COR-L47 (cell line): ENCODE data around the gene KSR2.
"Not testable (repeated sequence)": the region's sequence is repeated elsewhere in the genome, so short reads cannot be mapped to it uniquely, and the experiment has no call there.

Experiments
- DNase-seq: peaks from one replicate; lab custom pipeline; 2025; lab: John Stamatoyannopoulos, UW

The KSR2 gene

GRCh38 chr12:117750657-117751056, 218.1 kb downstream of the KSR2 start:
- DNase-seq, result no peak

GRCh38 chr12:117749431-117749830, 219.4 kb downstream of the KSR2 start:
- no peak for DNase-seq

DNA sequence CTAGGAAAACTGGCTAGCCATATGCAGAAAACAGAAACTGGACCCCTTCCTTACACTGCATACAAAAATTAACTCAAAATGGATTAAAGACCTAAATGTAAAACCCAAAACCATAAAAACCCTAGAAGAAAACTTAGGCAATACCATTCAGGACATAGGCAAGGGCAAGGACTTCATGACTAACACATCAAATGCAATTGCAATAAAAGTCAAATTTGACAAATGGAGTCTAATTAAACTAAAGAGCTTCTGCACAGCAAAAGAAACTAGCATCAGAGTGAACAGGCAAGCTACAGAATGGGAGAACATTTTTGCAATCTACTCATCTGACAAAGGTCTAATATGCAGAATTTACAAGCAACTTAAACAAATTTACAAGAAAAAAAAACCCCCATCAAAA, 222.4 kb downstream of the KSR2 start:
- DNase-seq, result not testable (repeated sequence)

- DNase-seq, result no peak
These were observed 224.4 kb downstream of the KSR2 start for GRCh38 chr12:117744418-117744817.

DNA sequence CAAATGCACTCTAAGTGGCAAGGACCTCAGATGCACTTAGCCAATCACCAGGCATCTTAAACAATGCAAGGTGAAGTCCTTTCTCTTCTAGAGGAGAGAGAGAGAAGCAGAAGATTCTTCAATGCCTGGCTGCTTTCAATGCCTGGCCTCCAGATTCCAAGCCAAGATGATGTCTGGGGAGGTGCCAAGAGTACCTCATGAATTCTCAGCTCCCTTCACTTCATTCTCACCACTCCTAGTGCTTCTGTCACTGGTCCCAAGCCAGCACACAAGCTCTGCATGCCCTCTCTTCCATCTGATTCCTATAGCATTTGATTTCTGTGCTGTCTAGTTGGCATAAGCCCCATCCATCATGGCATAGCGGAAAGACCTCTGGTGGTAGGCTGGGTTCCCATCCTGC, 225.0 kb downstream of the KSR2 start:
- DNase-seq, result no peak

GRCh38 chr12:117742721-117743120, 226.1 kb downstream of the KSR2 start:
- no peak for DNase-seq

DNA sequence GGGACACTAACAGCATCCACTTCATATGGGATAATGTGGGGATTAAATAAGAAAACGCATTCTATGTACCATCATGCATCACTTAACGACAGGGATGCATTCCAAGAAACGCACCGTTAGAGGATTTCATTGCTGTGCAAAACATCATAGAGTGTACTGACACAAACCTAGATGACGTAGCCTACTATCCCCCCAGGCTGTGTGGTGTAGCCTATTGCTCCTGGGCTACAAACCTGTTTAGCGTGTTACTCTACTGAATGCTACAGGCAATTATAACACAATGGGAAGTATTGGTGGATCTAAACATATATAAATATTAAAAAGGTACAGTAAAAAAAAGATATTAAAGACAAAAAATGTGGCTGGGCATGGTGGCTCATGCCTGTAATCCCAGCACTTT, 230.6 kb downstream of the KSR2 start:
- DNase-seq, result no peak

GRCh38 chr12:117733549-117733805, 235.3 kb downstream of the KSR2 start:
- DNase-seq, result no peak

GRCh38 chr12:117732761-117733548, 235.8 kb downstream of the KSR2 start:
- no peak for DNase-seq

DNA sequence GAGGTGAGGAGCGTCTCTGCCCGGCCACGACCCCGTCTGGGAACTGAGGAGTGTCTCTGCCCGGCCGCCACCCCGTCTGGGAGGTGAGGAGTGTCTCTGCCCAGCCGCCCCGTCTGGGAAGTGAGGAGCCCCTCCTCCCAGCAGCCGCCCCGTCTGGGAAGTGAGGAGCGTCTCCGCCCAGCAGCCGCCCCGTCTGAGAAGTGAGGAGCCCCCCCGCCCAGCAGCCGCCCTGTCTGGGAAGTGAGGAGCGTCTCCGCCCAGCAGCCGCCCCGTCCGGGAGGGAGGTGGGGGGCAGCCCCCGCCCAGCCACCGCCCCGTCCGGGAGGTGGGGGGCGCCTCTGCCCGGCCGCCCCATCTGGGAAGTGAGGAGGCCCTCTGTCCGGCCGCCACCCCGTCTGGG, 237.7 kb downstream of the KSR2 start:
- DNase-seq, result not testable (repeated sequence)

- DNase-seq, result no peak
These were observed 241.5 kb downstream of the KSR2 start for GRCh38 chr12:117727301-117727700.

DNA sequence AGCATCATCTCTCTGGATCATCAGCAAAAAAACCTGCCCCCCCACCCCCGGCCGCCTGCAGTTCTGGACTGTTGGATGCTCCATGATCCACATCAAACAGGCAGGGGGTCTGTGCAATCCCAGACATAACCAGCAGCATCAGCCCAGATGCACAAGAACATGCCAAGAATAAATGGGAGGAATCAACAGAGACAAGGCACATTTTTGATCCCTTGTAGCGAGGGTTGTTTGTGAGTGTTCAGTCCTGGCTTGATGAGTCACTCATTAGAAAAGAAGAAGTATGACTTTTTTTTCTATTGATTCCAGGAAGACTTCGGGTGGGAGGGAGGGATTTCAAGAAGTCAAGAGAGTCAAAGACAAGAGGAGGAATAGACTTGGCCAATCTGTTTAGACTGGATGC, 244.2 kb downstream of the KSR2 start:
- no peak for DNase-seq

- DNase-seq, result no peak
These were observed 250.2 kb downstream of the KSR2 start for GRCh38 chr12:117718559-117718958.

- DNase-seq, result no peak
These were observed 250.6 kb downstream of the KSR2 start for GRCh38 chr12:117718141-117718540.

GRCh38 chr12:117714203-117714602, 254.6 kb downstream of the KSR2 start:
- DNase-seq, result no peak

- DNase-seq, result no peak
These were observed 258.7 kb downstream of the KSR2 start for GRCh38 chr12:117710121-117710520.

DNA sequence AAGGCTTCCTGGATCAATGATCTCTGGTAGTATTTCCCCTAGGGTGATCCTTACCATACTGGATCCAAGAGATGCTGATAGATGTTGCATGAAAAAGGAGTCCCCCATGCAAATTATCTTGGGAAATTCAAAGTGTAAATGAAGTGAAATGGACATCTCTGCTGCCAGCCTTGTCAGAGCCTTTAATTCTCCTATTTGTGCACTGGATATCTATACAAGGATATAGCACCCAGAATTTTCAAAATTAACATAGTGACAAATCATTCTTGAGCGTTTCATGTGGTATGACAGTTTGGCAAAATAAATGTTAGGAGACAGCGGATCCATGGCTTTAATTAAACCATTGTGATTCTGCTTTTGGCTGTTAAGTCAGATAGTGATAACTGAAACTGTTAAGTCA, 260.9 kb downstream of the KSR2 start:
- DNase-seq, result no peak

DNA sequence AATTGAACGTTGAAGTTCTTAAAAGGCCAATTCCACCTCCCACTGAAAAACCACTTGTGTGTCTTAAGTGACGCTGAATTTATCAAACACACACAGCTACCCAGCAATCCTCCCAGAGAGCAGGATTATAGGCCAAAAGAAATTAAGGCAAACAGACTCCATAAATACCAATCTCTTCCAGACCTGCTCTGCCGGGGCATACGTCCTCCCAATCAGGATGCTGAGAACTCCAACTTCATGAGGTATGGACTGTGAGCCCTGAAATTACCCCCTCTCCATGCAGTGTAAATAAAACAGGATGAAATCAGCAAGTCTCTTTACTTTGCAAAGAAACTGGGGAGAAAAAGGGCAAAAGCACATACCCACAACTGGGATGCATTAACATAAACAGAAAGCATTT, 265.2 kb downstream of the KSR2 start:
- DNase-seq, result no peak

DNA sequence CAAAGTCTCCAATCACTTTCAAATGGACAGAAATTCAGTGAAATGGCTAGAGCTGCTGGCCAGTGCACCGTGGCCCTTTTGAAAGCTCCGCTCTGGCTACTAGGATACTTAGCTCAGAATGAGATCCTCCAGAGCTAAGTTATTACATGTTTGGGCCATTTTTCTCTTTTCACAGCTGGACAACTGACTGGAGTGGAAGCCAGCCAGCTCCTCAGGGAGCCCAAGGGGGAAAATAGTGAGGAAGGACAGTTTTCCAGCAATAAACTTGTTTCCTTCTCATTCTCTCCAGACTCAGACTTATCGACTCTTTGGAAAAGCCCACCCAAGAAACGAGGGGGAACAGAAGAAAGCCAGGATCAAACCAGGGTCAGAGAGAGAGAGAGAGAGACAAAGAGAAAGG, 266.0 kb downstream of the KSR2 start:
- no peak for DNase-seq

DNA sequence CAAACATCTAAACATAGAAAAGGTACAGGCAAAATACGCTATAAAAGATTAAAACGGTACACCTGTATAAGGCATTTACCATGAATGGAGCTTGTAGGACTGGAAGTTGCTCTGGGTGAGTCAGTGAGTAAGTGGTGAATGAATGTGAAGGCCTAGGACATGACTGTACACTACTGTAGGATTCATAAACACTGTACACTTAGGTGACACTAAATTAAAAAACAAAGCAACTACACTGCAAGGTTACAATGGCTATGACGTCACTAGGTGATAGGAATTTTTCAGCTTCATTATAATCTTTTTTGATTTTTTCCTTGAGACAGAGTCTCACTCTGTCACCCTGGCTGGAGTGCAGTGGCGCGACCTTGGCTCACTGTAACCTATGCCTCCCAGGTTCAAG, 269.2 kb downstream of the KSR2 start:
- DNase-seq, result no peak

GRCh38 chr12:117699118-117699517, 269.7 kb downstream of the KSR2 start:
- DNase-seq, result no peak

- DNase-seq, result no peak
These were observed 272.8 kb downstream of the KSR2 start for GRCh38 chr12:117695956-117696355.

GRCh38 chr12:117692512-117692911, 276.3 kb downstream of the KSR2 start:
- no peak for DNase-seq

DNA sequence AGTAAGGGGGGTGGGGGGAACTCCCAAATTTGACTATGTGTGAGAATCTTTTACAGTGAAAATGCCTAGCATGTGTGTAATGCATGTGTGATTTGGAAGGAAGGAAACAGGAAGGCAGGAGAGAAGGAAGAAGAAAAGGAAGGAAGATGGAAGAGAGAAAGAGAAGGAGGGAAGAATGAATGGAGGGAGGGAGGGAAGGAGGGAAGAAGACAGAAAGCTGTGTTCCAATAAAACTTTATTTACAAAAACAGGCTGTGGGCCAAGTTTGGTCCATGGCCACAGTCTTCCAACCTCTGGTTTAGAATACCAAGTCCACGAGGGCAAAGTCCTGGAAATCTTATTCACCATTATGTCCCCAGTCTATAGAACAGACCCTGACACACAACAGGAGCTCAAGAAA, 278.9 kb downstream of the KSR2 start:
- no peak for DNase-seq

DNA sequence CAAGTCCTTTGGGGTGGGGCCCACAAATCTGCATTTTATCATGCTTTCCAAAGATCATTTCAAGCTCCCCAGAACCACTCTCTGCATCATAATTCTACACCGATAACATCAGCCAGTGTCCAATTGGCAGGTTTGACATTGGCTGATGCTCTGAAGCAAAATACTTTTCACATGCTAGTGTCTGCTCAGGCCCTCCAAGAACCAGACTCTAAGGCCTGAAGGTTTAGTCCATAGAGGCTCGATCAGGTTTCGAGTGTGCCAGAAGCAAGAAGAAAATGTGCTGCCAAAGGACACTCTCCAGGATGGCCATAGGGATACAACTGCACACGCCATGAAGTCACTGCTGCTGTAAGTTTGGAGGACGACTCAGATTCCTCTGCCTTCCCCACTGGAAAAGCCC, 280.3 kb downstream of the KSR2 start:
- DNase-seq, result no peak
